Hematopoietic multipotent progenitor cell treated with erythropoietin and hydrocortisone succinate and interleukin-3 and kit ligand, for 8 days (in vitro differentiated cells): ENCODE measurements around the gene GALNT18.

Experiments used
- DNase-seq: peaks from one replicate; pipeline ENCODE4 v3.0.0-alpha.2; 2015

GALNT18 gene

DNA sequence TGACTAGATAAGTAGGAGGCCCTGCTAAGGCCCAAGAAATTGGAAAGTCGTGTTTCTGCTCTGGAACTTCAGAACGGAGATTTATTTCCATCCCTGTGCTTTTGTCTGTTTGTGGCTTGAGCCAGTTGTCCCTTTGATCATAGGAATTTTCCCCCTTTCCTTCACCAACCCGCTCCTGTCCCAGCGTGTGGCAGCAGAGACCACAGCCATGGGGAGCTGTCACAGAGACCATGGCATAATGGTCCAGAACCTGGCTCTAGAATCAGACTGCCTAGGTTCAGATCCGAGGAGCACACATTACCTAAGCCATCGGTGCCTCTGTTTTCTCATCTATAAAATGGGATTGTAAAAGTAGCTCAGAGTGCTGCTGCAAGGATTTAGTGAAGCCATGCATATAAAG, 128.1 kb downstream of the GALNT18 start:
- DNase-seq, result no peak

DNA sequence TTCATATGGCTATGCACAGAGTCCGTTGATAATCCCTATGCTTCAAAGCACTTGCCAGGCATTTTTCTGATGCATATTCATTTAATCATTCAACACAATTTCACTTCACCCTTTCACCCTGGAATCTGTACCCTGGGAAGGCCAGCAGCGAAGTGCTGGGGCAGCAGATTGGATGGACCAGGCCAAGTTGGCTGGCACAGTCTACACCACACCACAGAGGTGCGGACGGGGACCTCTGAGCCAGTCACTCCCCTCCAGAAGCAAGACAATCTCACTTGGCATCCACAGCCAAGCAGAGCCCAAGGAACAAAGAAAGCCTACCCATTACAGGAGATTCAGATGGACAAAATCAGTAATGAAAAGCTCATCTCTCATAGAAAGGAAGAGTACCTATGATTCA, 130.2 kb downstream of the GALNT18 start:
- no peak for DNase-seq

DNA sequence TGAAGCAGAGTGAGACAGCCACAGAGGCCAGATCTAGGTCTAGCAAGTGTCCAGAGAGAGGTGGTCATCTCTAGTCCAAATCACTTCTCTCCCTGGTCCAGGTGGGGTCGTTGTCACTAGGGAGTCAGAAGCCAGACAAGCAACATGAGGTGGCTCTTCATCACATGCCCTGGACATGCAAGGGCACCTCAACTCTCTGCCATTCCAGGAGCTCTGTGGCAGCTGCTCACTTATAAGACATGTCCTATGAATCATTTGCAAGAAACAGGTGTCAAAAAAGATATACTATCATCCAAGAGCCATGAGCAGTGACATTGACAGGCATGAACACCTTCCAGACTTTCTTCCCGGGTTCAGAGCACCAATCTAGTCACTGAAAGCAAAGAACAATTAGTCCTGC, 130.8 kb downstream of the GALNT18 start:
- no peak for DNase-seq

DNA sequence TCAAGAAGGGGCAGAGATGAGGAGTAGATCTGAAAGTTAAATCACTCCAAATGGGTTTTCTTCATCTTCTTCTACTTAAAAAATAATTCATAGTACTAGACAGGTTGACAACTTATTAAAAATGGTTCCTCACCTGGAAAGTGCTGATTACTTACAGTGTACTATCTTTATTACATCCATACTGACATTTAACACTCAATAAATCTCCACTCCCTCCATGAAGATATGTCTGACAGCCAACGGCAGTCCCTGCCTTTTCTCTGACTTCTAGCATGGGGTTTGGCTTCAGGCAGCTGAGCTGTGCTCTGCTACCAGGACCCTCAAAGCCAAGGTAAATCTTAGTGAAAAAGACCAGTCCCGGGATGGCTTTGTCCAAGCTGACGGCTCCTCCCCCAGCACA, 135.4 kb downstream of the GALNT18 start:
- DNase-seq, result no peak

DNA sequence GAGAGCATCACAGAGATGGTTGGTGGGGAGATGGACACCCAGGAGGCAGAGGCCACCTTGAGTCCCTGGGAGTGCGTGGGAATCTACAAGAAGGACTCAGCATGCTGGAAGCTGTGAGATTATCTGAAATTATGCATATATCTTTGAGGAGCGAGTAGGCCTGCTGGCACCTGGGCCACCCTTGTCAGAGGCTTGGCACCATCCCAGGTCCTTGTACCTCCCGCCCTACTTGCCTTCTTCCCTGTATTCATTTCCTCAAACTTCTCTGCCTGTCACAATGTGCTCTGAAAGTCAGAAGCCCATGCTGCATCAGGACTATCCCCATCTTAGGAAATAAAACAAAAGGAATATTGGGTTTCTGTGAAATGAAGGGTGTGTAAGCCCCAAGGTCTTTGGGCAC, 135.8 kb downstream of the GALNT18 start:
- DNase-seq, result no peak

DNA sequence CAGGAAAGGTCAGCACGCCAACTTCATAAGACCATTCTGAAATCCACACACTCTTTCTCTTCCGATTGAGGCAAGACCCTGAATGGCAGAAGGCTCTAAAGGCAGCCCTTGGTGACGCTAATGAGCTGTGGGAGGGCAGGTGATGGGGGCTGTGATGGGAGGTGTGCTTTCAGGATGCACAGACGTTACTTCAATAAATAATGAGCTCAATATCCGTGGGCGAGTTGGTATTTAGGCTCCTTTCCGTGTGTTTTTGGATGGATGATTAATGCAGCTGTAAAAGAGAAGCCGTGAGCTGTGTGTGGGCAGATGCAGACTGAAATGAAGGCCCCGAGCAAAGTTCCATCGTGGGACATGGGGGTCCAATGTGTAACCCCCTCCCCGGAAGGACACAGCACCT, 138.2 kb downstream of the GALNT18 start:
- DNase-seq, result no peak

DNA sequence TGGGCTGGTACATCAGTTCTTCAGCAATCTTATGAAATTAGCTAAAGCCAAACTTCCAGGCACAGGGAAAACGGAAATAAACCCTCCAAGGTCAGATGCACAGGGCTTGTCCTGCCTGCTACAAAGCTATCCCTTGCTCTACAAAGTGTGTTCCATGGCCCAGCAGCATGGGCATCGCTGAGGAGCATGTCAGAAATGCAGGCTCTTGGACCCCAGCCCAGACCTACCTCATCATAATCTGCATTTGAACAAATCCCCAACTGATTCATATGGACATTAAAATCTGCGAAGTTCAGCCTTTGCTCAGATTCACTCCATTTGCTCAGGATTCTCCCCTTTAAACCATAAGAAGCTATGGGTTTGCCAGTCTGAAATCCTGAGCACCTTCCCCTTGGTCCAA, 139.1 kb downstream of the GALNT18 start:
- no peak for DNase-seq

DNA sequence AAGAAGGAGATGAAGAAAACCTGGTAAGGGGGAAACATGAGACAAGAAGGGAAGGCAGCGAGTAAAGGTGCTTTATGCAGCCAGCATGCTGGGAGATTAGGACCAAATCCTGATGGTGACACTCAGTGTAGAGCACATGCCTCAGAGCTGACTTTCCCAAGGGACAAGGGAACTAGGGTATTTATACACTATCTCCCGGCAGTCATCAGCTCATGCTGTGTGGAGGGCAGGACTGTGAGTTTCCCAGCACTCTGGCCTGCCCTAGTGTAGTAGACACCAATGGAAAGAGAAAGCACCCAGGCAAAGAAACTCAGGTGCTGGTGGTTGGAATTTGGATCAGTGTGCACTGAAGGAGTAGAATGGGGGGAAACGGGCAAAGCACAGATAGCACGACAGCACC, 140.4 kb downstream of the GALNT18 start:
- DNase-seq, result no peak

DNA sequence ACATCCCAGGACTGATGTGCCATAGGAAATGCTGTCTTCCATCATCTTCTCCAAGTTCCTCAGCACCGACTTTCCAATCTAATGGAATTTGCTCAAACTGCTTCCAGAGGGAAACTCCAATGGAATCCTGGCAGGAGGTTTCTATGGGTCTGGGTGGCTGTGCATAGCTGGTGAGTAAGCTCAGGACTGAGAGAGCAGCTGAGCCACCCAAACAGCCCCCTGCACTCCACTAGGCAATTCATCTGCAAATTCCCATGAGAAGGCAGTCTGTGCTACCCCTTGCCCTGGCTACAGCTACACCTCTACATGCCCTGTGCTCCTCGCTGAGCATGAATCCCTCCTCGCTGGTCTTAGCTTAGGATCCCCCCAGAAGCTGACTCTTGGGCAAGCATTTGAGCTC, 140.8 kb downstream of the GALNT18 start:
- no peak for DNase-seq

DNA sequence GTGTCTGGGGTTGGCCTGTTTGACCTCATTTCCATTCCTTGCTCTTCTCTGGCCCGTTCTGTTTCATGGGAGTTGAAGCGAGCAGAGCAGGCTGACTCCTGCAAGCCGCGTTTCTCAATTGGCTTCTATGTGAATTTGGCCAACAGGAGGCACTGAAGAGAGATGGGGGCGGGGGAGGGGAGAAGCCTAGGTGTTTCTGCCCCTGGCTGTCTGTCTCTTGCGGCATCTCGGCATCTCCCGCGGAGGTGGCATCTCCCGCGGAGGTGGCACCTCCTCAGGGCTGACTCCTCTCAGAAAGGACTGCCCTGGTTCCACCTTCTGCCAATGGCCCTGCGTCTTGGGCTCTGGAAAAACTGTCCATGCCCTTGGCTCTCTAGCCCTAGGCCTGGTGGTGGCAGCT, 143.1 kb downstream of the GALNT18 start:
- DNase-seq, result no peak

DNA sequence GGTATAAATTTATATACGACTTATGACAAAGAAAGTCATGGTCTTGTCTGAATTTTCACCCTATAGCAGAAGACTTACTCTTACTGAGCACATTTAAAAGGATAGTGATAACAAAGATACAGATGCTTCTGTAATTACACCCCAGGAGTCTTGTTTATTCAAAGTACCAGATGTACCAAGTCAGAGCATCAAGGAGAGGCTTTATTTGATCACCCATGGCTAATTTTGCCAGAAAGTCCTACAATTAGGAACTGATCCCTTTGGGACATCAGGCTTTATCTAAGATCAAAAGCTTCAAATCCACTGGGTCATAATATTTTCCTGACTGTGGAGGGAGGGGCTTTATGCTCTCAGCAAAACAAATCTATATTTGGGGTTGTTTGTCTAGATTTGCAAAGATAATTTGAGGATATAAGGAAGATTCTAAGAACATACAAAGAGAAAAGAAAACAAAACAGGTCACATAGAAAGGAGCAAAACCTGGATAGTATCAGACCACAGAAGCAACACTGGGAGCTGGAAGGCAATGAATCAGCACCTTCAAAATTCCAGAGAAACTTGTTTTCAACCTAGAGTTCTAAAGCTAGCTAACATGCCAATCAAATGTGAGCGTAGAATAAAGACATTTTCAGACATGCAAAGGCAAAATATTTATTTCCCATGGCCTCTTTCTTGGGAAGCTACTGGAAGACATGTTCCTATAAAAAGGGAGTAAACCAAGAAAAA, 143.9 kb downstream of the GALNT18 start:
- no peak for DNase-seq

DNA sequence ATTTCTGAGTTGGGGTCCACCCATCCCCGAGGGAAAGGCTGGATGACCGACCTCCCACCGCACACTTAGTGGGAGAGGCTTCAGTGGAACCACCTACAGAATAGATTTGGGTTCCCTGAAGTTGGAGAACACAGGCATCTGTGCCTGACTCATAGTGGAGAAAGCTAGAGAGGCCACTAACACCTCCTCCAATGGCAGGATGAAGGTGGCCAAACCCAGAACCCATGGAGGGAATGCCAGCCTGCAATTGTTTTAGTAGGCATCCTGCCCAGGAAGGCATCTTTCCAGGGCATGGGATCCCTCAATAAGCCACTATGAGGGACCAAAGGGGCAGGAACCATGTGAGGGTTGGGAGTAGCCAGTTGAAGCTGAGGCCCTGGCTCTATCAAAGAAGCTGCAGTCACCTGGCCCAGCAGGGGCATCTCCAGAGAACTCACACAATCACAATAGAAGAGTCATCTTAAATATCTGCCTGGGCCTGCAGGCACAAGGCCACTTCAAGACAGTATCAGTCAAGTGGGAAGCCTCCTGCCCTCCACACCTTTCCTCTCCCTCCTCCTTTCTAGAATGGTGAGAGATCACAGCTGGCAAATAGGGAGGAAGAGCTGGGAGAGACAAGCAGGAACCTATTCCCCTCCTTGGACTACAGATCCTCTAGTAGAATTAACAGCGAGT, 144.7 kb downstream of the GALNT18 start:
- DNase-seq, result no peak

DNA sequence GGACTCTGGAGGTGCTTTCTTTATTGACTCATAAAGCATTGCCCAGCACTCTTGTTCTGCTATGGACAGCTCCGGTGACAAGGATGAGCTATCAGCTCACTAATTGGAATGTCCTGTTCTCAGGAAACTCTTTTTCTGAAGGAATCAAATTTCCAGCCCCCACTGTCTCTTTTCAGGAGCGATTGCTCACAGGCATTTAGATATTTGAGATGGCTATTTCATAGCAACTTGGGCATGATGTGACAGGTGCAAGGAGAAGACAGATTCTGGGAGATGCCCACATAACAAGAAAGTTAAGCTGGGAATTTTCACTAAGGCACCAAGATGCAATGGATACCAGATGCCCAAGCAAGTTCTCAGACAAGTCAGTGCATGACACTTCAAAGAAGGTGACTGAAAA, 145.3 kb downstream of the GALNT18 start:
- DNase-seq, result no peak

DNA sequence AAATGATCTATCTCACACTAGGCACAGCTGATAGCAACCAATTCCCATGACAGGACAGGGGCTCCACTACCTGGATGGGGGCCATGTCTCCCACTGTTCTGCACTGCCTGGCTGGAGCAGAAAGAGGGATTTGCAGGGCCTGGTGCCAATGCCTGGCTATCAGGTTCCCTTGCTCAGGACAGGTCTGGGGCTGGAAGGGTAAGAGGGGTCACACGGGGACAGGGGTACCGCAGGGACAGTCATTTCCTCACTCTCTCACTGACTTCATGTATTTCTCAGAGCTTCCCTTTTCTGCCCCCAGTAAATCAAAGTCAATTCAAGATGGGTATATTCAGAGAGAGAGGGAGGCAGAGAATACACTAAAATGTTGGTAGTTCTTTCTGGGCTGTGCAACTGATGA, 149.7 kb downstream of the GALNT18 start:
- DNase-seq, result no peak

DNA sequence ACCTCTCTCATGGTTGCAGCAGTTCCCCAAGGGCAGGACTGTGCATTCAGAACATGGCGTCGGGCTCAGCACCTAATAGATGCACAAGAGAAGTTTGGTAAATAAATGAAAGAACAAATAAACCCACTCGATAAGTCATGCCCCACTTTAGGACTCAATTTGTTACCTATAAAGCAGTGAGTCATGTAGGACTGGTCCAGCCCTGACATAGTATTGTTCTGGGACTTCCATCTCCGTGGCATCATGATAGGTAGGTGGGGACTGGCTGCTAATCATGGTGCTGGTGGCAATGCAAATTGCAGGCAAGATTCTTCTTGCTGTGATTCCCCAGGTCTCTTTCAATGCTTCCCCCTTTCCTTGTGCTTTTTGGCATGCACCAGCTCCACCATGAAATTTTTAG, 150.6 kb downstream of the GALNT18 start:
- no peak for DNase-seq

DNA sequence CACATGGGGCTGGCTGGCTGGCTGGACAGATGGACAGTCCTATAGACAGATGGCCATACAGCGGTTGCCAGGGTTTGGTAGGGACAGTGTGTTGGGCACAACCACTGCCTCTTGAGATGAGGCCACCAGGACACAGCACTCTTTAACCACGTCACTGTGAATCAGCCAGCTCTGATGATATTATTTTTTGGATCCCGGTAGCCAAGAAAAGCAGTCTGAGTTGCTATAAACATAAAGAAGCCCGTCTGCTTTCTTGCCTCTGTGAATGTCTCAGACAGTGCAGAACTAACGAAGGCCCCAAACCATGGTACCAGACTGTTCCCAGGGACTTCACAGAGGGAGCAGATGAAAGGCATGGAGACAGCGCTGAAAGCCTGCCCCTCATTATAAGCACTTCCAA, 152.9 kb downstream of the GALNT18 start:
- no peak for DNase-seq

DNA sequence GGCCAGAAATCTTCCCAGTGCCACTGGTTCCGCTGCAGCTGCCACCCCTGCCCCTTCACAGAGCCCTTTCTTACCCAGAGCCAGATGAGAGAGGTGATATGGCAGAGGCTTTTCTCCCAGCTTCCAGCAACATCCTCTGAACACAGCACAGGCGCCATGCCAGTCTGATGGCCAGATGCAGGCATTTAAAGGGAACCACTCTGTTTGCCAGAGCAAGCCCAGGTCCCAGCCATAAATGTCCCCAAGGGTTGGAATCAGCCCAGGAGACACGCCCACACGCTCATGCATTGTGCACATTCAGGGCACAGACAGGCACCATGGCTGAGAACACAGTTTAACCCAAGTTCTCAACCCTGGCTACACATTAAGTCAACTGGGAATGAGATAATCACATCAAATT, 154.5 kb downstream of the GALNT18 start:
- no peak for DNase-seq

DNA sequence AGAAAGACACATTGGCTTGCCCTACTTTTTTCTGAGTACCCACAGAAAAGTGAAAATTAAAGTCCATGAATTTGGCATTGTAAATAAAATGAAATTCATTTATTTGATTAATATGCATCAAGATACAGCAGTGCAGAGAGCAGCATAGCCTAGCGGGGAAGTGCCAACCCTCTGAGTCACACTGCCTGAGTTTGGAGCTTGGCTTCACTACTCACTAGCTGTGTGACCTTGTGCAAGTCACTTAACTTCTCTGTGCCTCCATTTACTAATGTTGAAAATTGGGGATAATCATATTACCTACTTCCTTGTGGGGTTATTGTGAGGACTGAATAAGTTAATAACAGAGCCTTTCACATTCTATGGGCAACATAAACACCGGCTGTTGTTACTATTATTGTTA, 157.2 kb downstream of the GALNT18 start:
- DNase-seq, result no peak

DNA sequence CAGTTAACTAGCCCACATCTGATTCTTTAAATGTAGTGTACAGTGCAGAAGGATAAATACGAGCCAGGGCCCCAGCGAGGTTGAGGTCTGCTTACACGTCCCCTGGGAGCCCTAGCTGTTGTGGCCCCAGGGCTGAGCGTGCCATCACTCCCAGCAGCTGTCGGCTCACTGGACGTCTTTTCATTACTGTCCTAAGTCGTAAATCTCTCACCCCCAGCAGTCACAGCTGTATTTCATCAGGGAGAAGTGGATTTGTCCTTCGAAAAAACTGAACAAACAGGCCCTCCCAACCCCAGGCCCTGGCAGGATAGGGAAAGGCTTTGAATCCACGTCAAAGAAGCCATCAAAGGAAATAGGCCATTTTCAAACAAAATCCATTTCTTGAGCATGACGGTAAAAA, 158.4 kb downstream of the GALNT18 start:
- no peak for DNase-seq

DNA sequence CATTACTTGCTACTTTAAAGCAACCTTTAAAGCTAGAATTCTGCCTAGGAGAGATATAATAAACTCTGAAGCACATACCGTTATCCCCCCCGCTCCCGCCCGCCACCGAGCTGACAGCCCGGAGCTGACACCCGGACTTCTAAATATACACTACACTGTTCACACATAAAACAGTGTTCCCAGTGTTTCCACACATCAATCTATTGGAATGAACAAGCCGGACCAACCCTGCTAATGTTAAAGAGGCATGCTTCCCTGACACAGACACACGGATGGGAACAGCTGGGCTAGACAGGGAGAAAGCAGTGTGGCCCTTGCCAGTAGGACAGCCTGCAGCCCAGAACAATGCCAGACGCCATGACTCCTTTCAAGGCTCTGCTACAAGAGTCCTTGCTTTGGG, 160.3 kb downstream of the GALNT18 start:
- DNase-seq, result no peak

DNA sequence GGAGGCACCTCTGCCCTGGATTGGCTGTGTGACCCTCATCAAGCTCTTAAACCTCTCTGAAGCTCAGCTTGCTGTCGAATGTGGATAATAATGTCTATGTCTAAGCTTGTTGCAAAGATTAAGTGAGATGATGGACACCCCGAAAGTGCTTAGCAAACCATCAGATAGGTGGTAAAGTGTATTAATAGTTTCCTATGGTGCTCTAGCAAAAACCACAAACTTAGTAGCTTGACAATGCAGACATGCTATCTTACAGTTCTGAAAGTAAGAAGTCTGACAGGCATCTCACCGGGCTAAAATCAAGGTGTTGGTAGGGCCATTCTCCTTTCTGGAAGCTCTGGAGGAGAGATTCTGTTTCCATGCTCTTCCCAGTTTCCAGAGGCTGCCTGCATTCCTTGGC, 162.2 kb downstream of the GALNT18 start:
- no peak for DNase-seq

DNA sequence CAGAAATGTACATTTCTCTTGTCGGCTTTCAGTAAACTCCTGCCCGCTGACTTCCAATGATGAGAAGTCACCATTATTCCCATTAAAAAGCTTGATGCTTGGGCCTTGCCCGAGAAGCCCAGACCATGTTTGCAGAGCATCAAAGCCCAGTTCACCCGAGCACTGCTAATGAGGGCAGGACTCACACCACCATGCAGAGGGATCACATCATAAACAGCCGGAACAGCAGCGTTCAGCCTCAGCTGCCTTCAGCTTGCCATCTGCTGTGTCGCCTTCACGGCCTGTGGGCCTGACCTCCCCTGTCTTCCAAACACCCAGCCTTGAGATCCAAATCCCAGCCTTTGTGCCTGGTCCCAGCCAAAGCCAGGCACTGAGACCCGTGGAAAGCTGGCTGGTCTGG, 163.3 kb downstream of the GALNT18 start:
- no peak for DNase-seq

DNA sequence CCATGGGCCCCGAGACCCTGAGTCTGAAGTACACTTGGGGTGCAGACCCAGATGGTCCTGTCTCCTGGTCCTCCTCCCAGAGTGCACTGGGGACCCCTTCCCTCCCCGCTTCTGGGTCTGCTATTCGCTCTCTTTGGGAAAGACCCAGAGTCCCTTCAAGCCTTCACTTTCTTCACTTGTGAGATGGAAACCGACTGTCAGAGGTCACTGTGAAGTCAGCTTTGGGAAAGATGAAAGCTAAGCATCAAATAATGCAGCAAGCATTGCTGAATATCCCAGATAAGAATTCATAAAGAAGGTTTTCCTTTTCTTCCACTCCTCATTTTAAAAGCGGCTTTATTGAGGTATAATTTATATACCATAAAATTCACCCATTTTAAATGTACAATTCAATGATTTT, 163.8 kb downstream of the GALNT18 start:
- no peak for DNase-seq

DNA sequence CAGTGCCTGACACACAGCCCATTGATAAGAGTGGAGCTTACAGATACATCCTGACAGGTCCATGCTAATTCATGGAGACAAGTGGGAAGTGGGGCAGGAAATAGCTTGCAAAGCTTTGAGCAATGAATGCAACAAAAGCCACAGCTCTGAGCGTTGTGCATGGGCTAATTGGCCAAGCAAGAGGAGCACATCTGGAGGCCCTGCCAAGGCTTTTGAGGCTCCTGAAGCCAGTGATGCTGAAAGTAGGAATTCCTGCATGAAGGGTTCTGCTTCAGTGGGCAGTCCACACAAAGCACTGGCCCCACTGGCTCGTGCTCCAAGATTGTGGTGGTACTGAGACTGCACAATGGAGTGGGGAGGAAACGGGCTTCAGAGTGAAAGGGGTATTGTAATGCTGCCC, 164.9 kb downstream of the GALNT18 start:
- no peak for DNase-seq

DNA sequence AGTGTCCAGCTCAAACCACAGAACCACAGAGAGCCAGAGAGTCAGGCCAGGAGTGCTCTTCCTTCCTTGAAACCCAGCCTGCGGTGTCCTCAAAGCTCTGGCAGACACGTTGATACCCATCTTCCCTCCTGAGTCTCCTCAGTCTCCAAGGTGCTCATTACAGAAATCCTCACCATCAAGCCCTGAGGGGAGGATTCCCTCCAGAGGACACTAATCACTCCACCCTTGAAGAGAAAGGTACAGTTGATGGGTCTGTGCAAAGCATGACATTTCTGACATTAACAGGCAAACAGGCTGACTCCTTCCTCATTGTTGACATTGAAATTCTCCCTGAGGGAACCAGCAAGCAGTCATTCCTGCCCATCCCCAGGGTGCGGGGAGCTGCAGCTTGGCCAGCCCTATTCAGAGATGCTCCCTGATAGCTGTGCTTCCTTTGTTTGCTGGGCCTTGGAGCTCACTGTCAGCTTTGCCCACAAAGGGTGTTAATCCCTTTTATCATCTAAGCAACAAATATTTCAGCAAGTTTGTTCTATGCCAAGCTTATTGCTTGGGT, 167.1 kb downstream of the GALNT18 start:
- no peak for DNase-seq
